ENCODE results near the gene ARSG.

ARSG gene

DNA sequence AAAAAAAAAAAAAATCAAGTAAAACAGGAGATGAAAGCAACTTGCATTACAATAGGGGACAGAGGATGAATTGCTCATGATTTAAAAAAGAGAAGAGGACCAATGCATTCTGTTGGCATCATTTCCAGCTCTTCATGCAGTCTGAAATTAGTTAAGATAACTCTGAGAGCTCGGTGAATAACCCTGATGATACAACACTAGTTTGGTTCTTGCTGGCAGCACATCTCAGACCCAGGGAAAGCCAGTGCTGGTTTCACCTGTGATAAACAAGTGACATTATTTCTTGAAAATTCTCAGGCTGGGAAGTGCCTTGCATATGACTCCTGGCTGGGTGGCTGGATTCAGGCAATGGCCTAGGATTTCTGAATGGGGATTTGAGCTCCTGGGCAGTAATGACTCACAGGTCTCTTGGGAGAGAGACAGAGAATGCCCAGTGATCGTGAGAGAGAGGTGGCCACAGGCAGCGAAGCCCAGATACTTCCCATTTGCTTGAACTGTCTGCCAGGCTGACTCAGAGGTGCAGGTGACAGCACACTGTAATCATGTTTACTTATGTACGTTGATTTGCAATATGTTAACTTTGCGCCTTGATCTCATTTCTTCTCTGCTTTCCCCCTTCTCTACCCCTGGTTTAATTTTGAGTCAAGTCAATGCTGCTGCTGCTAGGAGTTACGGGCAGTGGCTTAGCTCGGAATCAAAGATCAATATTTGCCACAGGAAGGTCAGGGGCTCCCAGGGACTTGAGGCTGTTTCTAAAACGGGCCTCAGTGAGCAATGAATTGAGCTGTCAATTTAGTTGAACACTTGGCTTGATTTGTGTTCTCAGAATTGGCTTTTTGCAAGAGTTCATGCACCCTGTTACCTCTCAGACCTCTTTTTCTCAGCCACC, 27.1 kb downstream of the ARSG start:
- no peak overlapping the region for H3K27ac ChIP-seq (ENCODE audit: low read depth, low read length)
- H3K79me2 ChIP-seq (ENCODE audit: insufficient read depth, low read length) = no peaks in the 10 kb centered on the region
- no peaks in the 10 kb centered on the region for H3K27me3 ChIP-seq (ENCODE audit: low read length)
- H3K36me3 ChIP-seq (ENCODE audit: low read length) = no peaks in the 10 kb centered on the region
- no peak overlapping the region for H2AFZ ChIP-seq (ENCODE audit: low read depth, low read length, severe bottlenecking)
- no peaks in the 10 kb centered on the region for H3F3A ChIP-seq (ENCODE audit: insufficient read depth)
- no peaks in the 10 kb centered on the region for H3K9me3 ChIP-seq (ENCODE audit: insufficient read depth, low read length)
- H4K20me1 ChIP-seq (ENCODE audit: low read depth, low read length) = no peaks in the 10 kb centered on the region
- no peak overlapping the region for H3K4me3 ChIP-seq (ENCODE audit: insufficient read depth, low read length, poor library complexity, severe bottlenecking)
- no peak for TF ChIP-seq EZH2phosphoT487 (conservative IDR thresholded peaks at IDR 0.05; ENCODE audit: low read length)
- TF ChIP-seq, protein P1, sequence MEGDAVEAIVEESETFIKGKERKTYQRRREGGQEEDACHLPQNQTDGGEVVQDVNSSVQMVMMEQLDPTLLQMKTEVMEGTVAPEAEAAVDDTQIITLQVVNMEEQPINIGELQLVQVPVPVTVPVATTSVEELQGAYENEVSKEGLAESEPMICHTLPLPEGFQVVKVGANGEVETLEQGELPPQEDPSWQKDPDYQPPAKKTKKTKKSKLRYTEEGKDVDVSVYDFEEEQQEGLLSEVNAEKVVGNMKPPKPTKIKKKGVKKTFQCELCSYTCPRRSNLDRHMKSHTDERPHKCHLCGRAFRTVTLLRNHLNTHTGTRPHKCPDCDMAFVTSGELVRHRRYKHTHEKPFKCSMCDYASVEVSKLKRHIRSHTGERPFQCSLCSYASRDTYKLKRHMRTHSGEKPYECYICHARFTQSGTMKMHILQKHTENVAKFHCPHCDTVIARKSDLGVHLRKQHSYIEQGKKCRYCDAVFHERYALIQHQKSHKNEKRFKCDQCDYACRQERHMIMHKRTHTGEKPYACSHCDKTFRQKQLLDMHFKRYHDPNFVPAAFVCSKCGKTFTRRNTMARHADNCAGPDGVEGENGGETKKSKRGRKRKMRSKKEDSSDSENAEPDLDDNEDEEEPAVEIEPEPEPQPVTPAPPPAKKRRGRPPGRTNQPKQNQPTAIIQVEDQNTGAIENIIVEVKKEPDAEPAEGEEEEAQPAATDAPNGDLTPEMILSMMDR (IDR thresholded peaks at IDR 0.05; ENCODE audit: insufficient read depth, low read length, poor library complexity, severe bottlenecking) = no peak
- no peaks in the 10 kb centered on the region for H3K9me2 ChIP-seq (replicated peaks; ENCODE audit: insufficient read depth, low read length)
- no peak overlapping the region for H3K4me2 ChIP-seq (ENCODE audit: low read depth, low read length, poor library complexity, severe bottlenecking)
- H3K9ac ChIP-seq (ENCODE audit: low read length) = no peak overlapping the region

- Histone ChIP-seq H3K36me3 (ENCODE audit: low read length) (no peaks in the 10 kb centered on the region), H3K79me2 (ENCODE audit: insufficient read depth, low read length) (no peaks in the 10 kb centered on the region), H3K9ac (ENCODE audit: low read length) (no peak overlapping the region), H4K20me1 (ENCODE audit: low read depth, low read length) (no peaks in the 10 kb centered on the region), H3K9me3 (ENCODE audit: insufficient read depth, low read length) (no peaks in the 10 kb centered on the region), H3F3A (ENCODE audit: insufficient read depth) (no peaks in the 10 kb centered on the region), H3K27me3 (ENCODE audit: low read length) (no peaks in the 10 kb centered on the region), H3K27ac (ENCODE audit: low read depth, low read length) (no peak overlapping the region), H3K9me2 (replicated peaks; ENCODE audit: insufficient read depth, low read length) (no peaks in the 10 kb centered on the region), H2AFZ (ENCODE audit: low read depth, low read length, severe bottlenecking) (no peak overlapping the region), H3K4me3 (ENCODE audit: insufficient read depth, low read length, poor library complexity, severe bottlenecking) (no peak overlapping the region), H3K4me2 (ENCODE audit: low read depth, low read length, poor library complexity, severe bottlenecking) (no peak overlapping the region)
- no peak for TF ChIP-seq EZH2phosphoT487 (conservative IDR thresholded peaks at IDR 0.05; ENCODE audit: low read length)
- TF ChIP-seq, protein P1 (IDR thresholded peaks at IDR 0.05; ENCODE audit: insufficient read depth, low read length, poor library complexity, severe bottlenecking) = no peak
These were observed 28.3 kb downstream of the ARSG start for GRCh38 chr17:68319410-68320162.

DNA sequence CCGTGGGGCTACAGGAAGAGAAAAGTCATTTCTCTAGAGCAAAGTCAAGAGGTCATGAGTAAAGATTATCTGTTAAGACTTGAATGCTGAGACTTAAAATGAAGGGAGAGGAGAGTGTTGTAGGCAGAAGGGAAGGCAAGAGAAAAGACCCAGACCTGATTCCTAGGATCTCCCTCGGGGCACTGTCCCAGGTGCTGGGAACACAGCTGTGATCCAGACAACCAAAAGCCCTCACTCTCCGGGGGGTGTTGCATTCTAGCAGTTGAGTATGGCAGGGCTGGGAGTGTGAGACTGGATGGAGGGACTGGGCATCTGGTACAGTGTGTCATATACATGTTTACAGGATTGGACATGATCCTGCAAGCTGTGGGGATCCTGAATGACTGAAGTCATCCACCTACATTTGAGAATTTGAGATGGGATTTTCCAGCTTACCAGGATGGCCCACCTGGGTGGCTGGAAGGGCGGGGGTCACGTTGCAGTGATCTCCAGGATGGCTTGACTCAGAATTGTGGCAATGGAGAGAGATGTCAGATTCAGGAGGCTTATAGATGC, 29.1 kb downstream of the ARSG start:
- Histone ChIP-seq H3K9ac (ENCODE audit: low read length) (no peak overlapping the region), H3K27me3 (ENCODE audit: low read length) (no peaks in the 10 kb centered on the region), H3K9me2 (replicated peaks; ENCODE audit: insufficient read depth, low read length) (no peaks in the 10 kb centered on the region), H3K4me2 (ENCODE audit: low read depth, low read length, poor library complexity, severe bottlenecking) (no peak overlapping the region), H3K9me3 (ENCODE audit: insufficient read depth, low read length) (no peaks in the 10 kb centered on the region), H3K36me3 (ENCODE audit: low read length) (no peaks in the 10 kb centered on the region), H4K20me1 (ENCODE audit: low read depth, low read length) (no peaks in the 10 kb centered on the region), H3F3A (ENCODE audit: insufficient read depth) (no peaks in the 10 kb centered on the region), H3K79me2 (ENCODE audit: insufficient read depth, low read length) (no peaks in the 10 kb centered on the region), H2AFZ (ENCODE audit: low read depth, low read length, severe bottlenecking) (no peak overlapping the region), H3K27ac (ENCODE audit: low read depth, low read length) (no peak overlapping the region), H3K4me3 (ENCODE audit: insufficient read depth, low read length, poor library complexity, severe bottlenecking) (no peak overlapping the region)
- TF ChIP-seq EZH2phosphoT487 (conservative IDR thresholded peaks at IDR 0.05; ENCODE audit: low read length) = no peak
- TF ChIP-seq, protein P1 (IDR thresholded peaks at IDR 0.05; ENCODE audit: insufficient read depth, low read length, poor library complexity, severe bottlenecking) = no peak

Data from SU-DHL-6 (cell line).